Measurements from ENCODE around the gene ERFL. TPM values are rescaled to one million over a fixed set of nuclear protein-coding genes. Genes with fewer than 3 reads are reported as not detected.

Gene ERFL
- total and polyA plus RNA-seq, 2 experiments from 2014 or later, result 0.69 TPM; not detected in 1

DNA sequence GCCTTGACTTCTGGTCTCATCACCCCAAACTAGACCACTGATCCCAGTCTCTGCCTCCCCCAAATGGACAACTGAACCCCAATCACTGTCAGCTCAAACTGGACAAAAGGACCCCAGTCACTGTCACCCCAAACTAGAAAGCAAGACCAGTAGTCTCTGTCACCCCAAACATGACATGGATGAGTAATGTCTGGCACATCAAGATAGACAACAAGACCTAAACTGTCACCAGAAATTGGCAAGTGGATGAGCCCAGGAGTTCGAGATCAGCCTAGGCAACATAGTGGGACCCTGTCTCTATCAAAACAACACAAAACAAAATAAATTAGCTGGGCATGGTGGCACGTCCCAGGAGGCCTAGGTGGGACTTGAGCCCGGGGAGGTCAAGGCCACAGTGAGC lies 18.8 kb upstream of the ERFL start (continued):
- TF ChIP-seq, protein P1, sequence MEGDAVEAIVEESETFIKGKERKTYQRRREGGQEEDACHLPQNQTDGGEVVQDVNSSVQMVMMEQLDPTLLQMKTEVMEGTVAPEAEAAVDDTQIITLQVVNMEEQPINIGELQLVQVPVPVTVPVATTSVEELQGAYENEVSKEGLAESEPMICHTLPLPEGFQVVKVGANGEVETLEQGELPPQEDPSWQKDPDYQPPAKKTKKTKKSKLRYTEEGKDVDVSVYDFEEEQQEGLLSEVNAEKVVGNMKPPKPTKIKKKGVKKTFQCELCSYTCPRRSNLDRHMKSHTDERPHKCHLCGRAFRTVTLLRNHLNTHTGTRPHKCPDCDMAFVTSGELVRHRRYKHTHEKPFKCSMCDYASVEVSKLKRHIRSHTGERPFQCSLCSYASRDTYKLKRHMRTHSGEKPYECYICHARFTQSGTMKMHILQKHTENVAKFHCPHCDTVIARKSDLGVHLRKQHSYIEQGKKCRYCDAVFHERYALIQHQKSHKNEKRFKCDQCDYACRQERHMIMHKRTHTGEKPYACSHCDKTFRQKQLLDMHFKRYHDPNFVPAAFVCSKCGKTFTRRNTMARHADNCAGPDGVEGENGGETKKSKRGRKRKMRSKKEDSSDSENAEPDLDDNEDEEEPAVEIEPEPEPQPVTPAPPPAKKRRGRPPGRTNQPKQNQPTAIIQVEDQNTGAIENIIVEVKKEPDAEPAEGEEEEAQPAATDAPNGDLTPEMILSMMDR (conservative IDR thresholded peaks at IDR 0.05; ENCODE audit: low read depth in 2 of 2), result no peak
- TF ChIP-seq ETS1 (IDR thresholded peaks at IDR 0.05) (no peak), NANOG (IDR thresholded peaks at IDR 0.05; ENCODE audit: borderline replicate concordance) (no peak), JUNB (IDR thresholded peaks at IDR 0.05; ENCODE audit: unreplicated experiment) (no peak)

DNA sequence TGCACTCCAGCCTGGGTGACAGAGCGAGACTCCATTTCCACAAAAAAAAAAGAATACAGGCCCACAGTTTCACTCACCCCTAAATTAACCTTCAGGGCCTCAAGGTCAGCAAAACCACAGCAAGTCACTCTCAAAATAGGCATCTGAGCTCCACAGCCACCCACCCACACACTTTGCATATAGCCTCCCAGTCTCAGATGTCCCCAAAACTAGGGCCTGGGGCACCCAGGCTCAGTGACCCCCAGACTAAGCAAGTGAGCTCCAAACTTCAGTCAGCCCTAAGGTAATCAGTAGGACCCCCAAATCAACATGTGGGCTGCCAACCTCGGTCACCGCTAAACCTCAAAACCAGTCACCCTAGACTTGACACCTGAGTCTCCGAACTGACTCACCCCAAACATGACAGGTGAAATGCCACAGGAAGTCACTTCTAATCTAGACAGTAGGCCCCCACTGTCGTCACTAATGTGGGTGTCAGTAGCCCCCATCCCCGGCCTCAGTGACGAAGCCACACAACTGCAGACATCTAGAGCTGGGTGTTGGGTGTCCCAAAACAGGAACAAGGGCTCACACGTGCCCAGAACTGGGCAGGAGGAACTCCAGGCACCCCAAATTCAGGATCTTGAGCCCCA lies 17.0 kb upstream of the ERFL start:
- Mint-ChIP-seq H3K4me1 (no peaks in the 10 kb centered on the region), H3K9me3 (peaks cover 8% of the 10 kb centered on the region; the same call in 1 of the 3 replicates), H3K27ac (no peak overlapping the region), H3K27me3 (ENCODE audit: insufficient read depth, low read depth, poor library complexity) (peaks cover 22% of the 10 kb centered on the region), H3K36me3 (ENCODE audit: low read depth) (peaks cover 3% of the 10 kb centered on the region; the same call in 1 of the 3 replicates), H3K4me3 (no peak overlapping the region)
- 0 out of 2 replicates have a peak, but pooled peaks cover 4% of the 10 kb centered on the region for H4K20me1 ChIP-seq (replicated peaks; ENCODE audit: insufficient read depth)
- H3K4me3 ChIP-seq, result no peak overlapping the region
- no peaks in the 10 kb centered on the region for H3K36me3 ChIP-seq (ENCODE audit: insufficient read depth)
- H3F3A ChIP-seq (replicated peaks; ENCODE audit: low read depth), result no peaks in the 10 kb centered on the region
- H3K27ac ChIP-seq (ENCODE audit: low read depth), result no peak overlapping the region
- H2AFZ ChIP-seq, result no peak overlapping the region
- DNase-seq (ENCODE audit: low spot score), result no peak
- peaks cover 5% of the 10 kb centered on the region; the same call in 1 of the 2 replicates for H3K4me1 ChIP-seq (ENCODE audit: insufficient read depth)
- no peaks in the 10 kb centered on the region for H3K79me2 ChIP-seq (replicated peaks; ENCODE audit: insufficient read depth)
- no peak for TF ChIP-seq JUNB (IDR thresholded peaks at IDR 0.05; ENCODE audit: unreplicated experiment)
- H3K27me3 ChIP-seq (ENCODE audit: insufficient read depth), result peaks cover 30% of the 10 kb centered on the region
- no peak for ATAC-seq
- H3K4me2 ChIP-seq, result no peak overlapping the region
- H3K9me2 ChIP-seq (ENCODE audit: insufficient read depth), result no peaks in the 10 kb centered on the region

DNA sequence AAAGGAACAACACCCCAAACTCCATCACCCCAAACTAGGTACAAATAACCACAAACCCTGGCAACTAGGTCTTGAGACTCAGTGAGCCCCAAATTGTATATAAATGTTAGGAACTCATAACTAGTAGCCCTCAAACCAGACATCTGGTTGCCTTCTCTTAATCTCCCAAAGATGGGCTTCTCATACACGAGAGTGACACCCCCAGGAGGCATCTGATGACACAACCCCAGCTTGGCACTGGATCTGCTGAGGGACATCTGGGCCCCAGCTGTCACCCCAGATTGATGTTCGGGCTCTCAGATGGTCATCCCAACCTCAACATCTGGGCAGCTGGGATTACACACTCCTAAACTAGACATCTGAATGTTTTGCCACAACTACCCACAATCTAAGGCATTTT lies 16.1 kb upstream of the ERFL start:
- Histone ChIP-seq H3K27ac (ENCODE audit: low read depth) (no peak overlapping the region), H3K79me2 (replicated peaks; ENCODE audit: insufficient read depth) (no peaks in the 10 kb centered on the region), H4K20me1 (replicated peaks; ENCODE audit: insufficient read depth) (0 out of 2 replicates have a peak, but pooled peaks cover 4% of the 10 kb centered on the region), H3K4me3 (no peak overlapping the region), H3F3A (replicated peaks; ENCODE audit: low read depth) (no peaks in the 10 kb centered on the region), H3K27me3 (ENCODE audit: insufficient read depth) (peaks cover 37% of the 10 kb centered on the region), H3K4me1 (ENCODE audit: insufficient read depth) (peaks cover 5% of the 10 kb centered on the region; the same call in 1 of the 2 replicates), H3K4me2 (no peak overlapping the region), H3K36me3 (ENCODE audit: insufficient read depth) (no peaks in the 10 kb centered on the region), H3K9me2 (ENCODE audit: insufficient read depth) (no peaks in the 10 kb centered on the region), H2AFZ (no peak overlapping the region)
- ATAC-seq (no peak), DNase-seq (ENCODE audit: low spot score) (no peak)
- peaks cover 3% of the 10 kb centered on the region; the same call in 1 of the 3 replicates for H3K36me3 Mint-ChIP-seq (ENCODE audit: low read depth)
- peaks cover 24% of the 10 kb centered on the region for H3K27me3 Mint-ChIP-seq (ENCODE audit: insufficient read depth, low read depth, poor library complexity)
- H3K9me3 Mint-ChIP-seq, result peaks cover 8% of the 10 kb centered on the region; the same call in 1 of the 3 replicates
- H3K27ac Mint-ChIP-seq, result no peak overlapping the region
- no peaks in the 10 kb centered on the region for H3K4me1 Mint-ChIP-seq
- no peak overlapping the region for H3K4me3 Mint-ChIP-seq
- TF ChIP-seq JUNB (IDR thresholded peaks at IDR 0.05; ENCODE audit: unreplicated experiment) (no peak), CREB1 (CRISPR knock-in tag; IDR thresholded peaks at IDR 0.05; ENCODE audit: low read depth) (no peak), POLR2AphosphoS5 (IDR thresholded peaks at IDR 0.05; ENCODE audit: low read depth) (no peak), ZNF114 (CRISPR knock-in tag; IDR thresholded peaks at IDR 0.05) (no peak)
- TF ChIP-seq, protein P1 (conservative IDR thresholded peaks at IDR 0.05; ENCODE audit: low read depth in 2 of 2), result no peak

Measured in GM23338 (cell line).